Effector memory CD4-positive, alpha-beta T cell (primary cell): ENCODE data around the gene SOX6.

ENCODE experiments used
- DNase-seq, 3 donors: peaks; one replicate each; pipeline ENCODE4 v3.0.0-alpha.2; 2020
- H3K27ac ChIP-seq: 2 replicates; pipeline ENCODE4 v1.7.0; 2013; ENCODE audit warnings: mild to moderate bottlenecking, low read length, moderate library complexity; ENCODE audit not compliant: insufficient read depth, poor library complexity, severe bottlenecking
- H3K27me3 ChIP-seq: replicated peaks from 2 replicates; pipeline ENCODE4 v1.7.0; 2013; ENCODE audit warnings: mild to moderate bottlenecking, low read length; ENCODE audit not compliant: insufficient read depth, control insufficient read depth, poor library complexity, severe bottlenecking
- H3K36me3 ChIP-seq: 2 replicates; pipeline ENCODE4 v1.7.0; 2013; ENCODE audit warnings: mild to moderate bottlenecking, low read length, moderate library complexity; ENCODE audit not compliant: control insufficient read depth, insufficient read depth
- H3K4me1 ChIP-seq: 2 replicates; pipeline ENCODE4 v1.7.0; 2013; ENCODE audit warnings: low read length, mild to moderate bottlenecking; ENCODE audit not compliant: control insufficient read depth, insufficient read depth, poor library complexity, severe bottlenecking
- H3K4me3 ChIP-seq: 2 replicates; pipeline ENCODE4 v1.7.0; 2013; ENCODE audit warnings: low read length, low read depth, mild to moderate bottlenecking; ENCODE audit not compliant: insufficient read depth, poor library complexity, severe bottlenecking
- H3K9me3 ChIP-seq: 2 replicates; pipeline ENCODE4 v1.7.0; 2013; ENCODE audit warnings: mild to moderate bottlenecking, low read length, moderate library complexity; ENCODE audit not compliant: control insufficient read depth

SOX6 gene

GRCh38 chr11:16301462-16301861 lies 54.9 kb downstream of the SOX6 start:
- Histone ChIP-seq H3K4me3 (no peak overlapping the region), H3K36me3 (no peaks in the 10 kb centered on the region), H3K27me3 (no peaks in the 10 kb centered on the region), H3K27ac (no peak overlapping the region), H3K9me3 (no peaks in the 10 kb centered on the region), H3K4me1 (no peaks in the 10 kb centered on the region)
- DNase-seq = no peak

DNA sequence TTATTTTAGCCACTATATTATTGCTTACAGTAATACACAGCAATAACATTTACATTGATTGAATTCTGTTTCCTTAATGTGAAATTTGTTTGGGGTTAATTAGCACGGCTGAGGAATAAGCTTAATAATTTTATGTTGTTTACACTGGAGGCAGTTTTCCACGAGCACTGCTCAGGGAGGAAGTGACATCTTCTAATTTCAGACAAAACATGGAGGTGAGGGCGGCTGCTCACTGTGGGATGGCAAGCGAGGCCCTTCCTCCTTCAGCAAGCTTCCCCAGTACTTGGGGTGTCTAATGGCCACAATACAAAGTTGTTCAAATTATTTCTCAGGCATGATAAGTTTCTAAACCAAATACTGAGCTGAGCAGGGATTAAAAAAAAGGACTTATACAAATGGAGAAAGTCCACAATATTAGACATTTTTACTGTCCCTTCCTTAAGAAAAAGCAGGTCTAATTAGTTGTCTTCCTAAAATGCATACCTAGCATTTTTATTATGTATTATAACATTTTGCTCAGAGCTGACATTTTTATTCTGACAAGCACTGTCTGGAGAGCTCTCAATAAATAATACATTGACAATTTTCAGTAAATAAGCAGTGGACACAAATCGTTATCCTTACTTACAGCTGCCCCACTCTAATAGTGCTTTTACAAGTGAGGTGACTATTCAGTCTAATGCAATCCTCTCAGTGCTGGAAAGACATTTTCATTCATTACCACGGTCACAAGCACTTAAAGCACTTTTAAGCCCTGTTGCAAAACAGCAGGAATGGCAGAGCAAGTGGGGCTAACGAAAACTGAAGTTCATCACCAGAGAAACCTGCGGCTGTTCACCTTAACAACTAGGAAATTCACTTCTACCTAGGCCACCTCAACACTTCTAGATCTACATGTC lies 56.2 kb downstream of the SOX6 start:
- Histone ChIP-seq H3K9me3 (no peaks in the 10 kb centered on the region), H3K27me3 (no peaks in the 10 kb centered on the region), H3K4me1 (no peaks in the 10 kb centered on the region), H3K27ac (no peak overlapping the region), H3K4me3 (no peak overlapping the region), H3K36me3 (no peaks in the 10 kb centered on the region)
- DNase-seq = no peak

- no peak for DNase-seq
- Histone ChIP-seq H3K9me3 (no peaks in the 10 kb centered on the region), H3K27me3 (no peaks in the 10 kb centered on the region), H3K4me1 (no peaks in the 10 kb centered on the region), H3K27ac (no peak overlapping the region), H3K4me3 (no peak overlapping the region), H3K36me3 (no peaks in the 10 kb centered on the region)
Measured at GRCh38 chr11:16299390-16299789, 57.0 kb downstream of the SOX6 start.

DNA sequence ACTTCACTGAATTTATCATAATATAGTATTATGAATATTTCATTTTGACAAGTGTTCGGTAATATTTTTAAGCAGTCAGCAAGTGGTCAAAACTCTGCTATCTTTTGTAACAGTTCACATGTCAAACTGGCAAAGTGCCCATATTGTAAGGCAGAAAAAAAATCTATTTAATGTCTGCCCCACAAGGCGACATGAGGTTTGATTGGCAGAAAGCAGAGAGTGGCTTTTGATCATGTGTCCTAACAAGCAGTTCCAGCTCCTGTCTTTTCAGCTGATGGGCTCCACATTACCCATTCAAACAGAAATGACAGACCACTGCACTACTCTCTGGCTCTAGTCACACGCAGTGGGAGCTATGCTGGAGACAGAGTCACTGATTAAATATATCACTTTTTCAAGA lies 59.0 kb downstream of the SOX6 start:
- H3K9me3 ChIP-seq = no peaks in the 10 kb centered on the region
- no peak overlapping the region for H3K27ac ChIP-seq
- no peak overlapping the region for H3K4me3 ChIP-seq
- H3K36me3 ChIP-seq = no peaks in the 10 kb centered on the region
- DNase-seq = no peak
- H3K4me1 ChIP-seq = no peaks in the 10 kb centered on the region
- H3K27me3 ChIP-seq = no peaks in the 10 kb centered on the region

- Histone ChIP-seq H3K27ac (no peak overlapping the region), H3K36me3 (no peaks in the 10 kb centered on the region), H3K9me3 (no peaks in the 10 kb centered on the region), H3K4me3 (no peak overlapping the region), H3K27me3 (no peaks in the 10 kb centered on the region), H3K4me1 (no peaks in the 10 kb centered on the region)
- DNase-seq = no peak
Measured at GRCh38 chr11:16296273-16296672, 60.1 kb downstream of the SOX6 start.

GRCh38 chr11:16295592-16295991 lies 60.8 kb downstream of the SOX6 start:
- no peaks in the 10 kb centered on the region for H3K27me3 ChIP-seq
- no peaks in the 10 kb centered on the region for H3K36me3 ChIP-seq
- H3K4me1 ChIP-seq = no peaks in the 10 kb centered on the region
- no peak overlapping the region for H3K27ac ChIP-seq
- no peaks in the 10 kb centered on the region for H3K9me3 ChIP-seq
- no peak overlapping the region for H3K4me3 ChIP-seq
- DNase-seq = no peak

DNA sequence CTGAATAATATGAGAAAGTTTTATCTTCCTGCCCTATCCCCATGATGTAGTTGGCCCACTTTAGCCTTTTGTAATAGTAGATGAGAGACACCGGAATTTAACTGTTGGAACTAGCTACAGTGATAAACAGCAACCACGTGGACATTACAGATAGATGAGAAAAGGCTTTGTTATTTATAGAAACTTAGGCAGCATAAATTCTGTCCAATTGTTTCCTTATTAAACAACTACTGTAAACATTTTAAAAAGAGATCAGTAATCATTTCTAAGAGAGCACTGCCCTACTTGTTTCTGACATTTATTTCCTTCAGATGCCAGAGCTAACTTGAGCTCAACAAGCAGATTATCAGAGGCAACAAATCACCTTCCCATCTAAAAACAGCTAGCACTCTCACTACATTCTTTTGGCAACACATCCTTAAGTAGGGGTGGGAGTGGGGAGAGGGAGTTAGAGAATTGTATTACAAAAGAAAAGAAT lies 63.1 kb downstream of the SOX6 start:
- H3K9me3 ChIP-seq = no peaks in the 10 kb centered on the region
- H3K27ac ChIP-seq = no peak overlapping the region
- DNase-seq = no peak
- H3K4me1 ChIP-seq = no peaks in the 10 kb centered on the region
- no peaks in the 10 kb centered on the region for H3K36me3 ChIP-seq
- H3K27me3 ChIP-seq = no peaks in the 10 kb centered on the region
- no peak overlapping the region for H3K4me3 ChIP-seq

- no peaks in the 10 kb centered on the region for H3K9me3 ChIP-seq
- no peak overlapping the region for H3K4me3 ChIP-seq
- no peak overlapping the region for H3K27ac ChIP-seq
- DNase-seq = no peak
- no peaks in the 10 kb centered on the region for H3K36me3 ChIP-seq
- H3K4me1 ChIP-seq = no peaks in the 10 kb centered on the region
- no peaks in the 10 kb centered on the region for H3K27me3 ChIP-seq
Measured at GRCh38 chr11:16292167-16292859, 64.0 kb downstream of the SOX6 start.

- no peaks in the 10 kb centered on the region for H3K9me3 ChIP-seq
- H3K27ac ChIP-seq = no peak overlapping the region
- no peaks in the 10 kb centered on the region for H3K27me3 ChIP-seq
- H3K4me1 ChIP-seq = no peaks in the 10 kb centered on the region
- H3K4me3 ChIP-seq = no peak overlapping the region
- H3K36me3 ChIP-seq = no peaks in the 10 kb centered on the region
- no peak for DNase-seq
Measured at GRCh38 chr11:16291729-16292128, 64.6 kb downstream of the SOX6 start.

DNA sequence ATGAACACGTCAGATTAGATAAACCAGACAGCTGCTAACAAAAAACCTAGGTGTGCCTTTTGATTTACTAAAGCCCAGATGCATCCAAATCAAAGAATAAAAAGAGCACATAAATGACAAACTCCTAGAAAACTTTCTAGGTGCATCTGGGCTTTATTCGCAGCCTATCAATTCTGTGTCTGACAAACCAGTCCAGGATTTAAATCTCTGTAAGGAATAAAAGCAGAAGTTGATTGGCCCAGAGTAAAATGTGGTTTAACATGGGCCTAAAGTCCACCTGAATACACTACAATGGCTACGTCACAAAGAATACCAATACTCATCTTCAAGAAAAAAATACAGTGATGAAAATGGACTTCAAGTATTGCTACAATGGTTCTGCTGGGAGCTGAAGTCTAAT lies 66.8 kb downstream of the SOX6 start:
- Histone ChIP-seq H3K27me3 (no peaks in the 10 kb centered on the region), H3K27ac (no peak overlapping the region), H3K4me1 (no peaks in the 10 kb centered on the region), H3K36me3 (no peaks in the 10 kb centered on the region), H3K9me3 (no peaks in the 10 kb centered on the region), H3K4me3 (no peak overlapping the region)
- no peak for DNase-seq
